Smooth muscle cell (in vitro differentiated cells): ENCODE results near the gene PAX1. TPM values are rescaled to one million over a fixed set of nuclear protein-coding genes. Genes with fewer than 3 reads are reported as not detected.

Source experiments
- DNase-seq: peaks from one replicate; lab custom pipeline; 2025; ENCODE audit not compliant: unreplicated experiment; lab: John Stamatoyannopoulos, UW
- H2AFZ ChIP-seq: fragments of 200-600 bp; sonication (generic); 2 replicates; pipeline ENCODE4 v1.6.0; 2016; ENCODE audit warnings: antibody characterized with exemption, low read depth, mild to moderate bottlenecking
- H3F3A ChIP-seq: fragments of 200-600 bp; sonication (generic); 2 replicates; pipeline ENCODE4 v1.6.0; 2017; ENCODE audit warnings: antibody characterized with exemption, low read depth
- H3K27ac ChIP-seq: fragments of 200-600 bp; sonication (generic); 2 replicates; pipeline ENCODE4 v1.5.1; 2016; ENCODE audit warnings: low read depth, mild to moderate bottlenecking
- H3K27me3 ChIP-seq: fragments of 200-600 bp; sonication (generic); 2 replicates; pipeline ENCODE4 v1.6.1; 2016; ENCODE audit warnings: low read depth, mild to moderate bottlenecking
- H3K36me3 ChIP-seq: fragments of 200-600 bp; sonication (generic); 2 replicates; pipeline ENCODE4 v1.5.1; 2016; ENCODE audit warnings: low read depth
- H3K4me1 ChIP-seq: fragments of 200-600 bp; sonication (generic); 2 replicates; pipeline ENCODE4 v1.5.1; 2016; ENCODE audit warnings: low read depth
- H3K4me2 ChIP-seq: fragments of 200-600 bp; sonication (generic); 2 replicates; pipeline ENCODE4 v1.6.0; 2016; ENCODE audit warnings: mild to moderate bottlenecking
- H3K4me3 ChIP-seq: fragments of 200-600 bp; sonication (generic); 2 replicates; pipeline ENCODE4 v1.5.1; 2016; ENCODE audit warnings: mild to moderate bottlenecking
- H3K79me2 ChIP-seq: fragments of 200-600 bp; sonication (generic); 2 replicates; pipeline ENCODE4 v1.6.0; 2016; ENCODE audit warnings: low read depth, mild to moderate bottlenecking
- H3K9ac ChIP-seq: fragments of 200-600 bp; sonication (generic); 2 replicates; pipeline ENCODE4 v1.6.0; 2016; ENCODE audit warnings: low read depth
- H3K9me3 ChIP-seq: fragments of 200-600 bp; sonication (generic); replicated peaks from 2 replicates; pipeline ENCODE4 v1.5.1; 2016; ENCODE audit warnings: low read depth
- H4K20me1 ChIP-seq: fragments of 200-600 bp; sonication (generic); 2 replicates; pipeline ENCODE4 v1.6.0; 2016; ENCODE audit warnings: low read depth
- CTCF ChIP-seq: fragments of 200-600 bp; sonication (generic); IDR thresholded peaks from 2 replicates; pipeline ENCODE4 v1.5.1; 2017; ENCODE audit warnings: borderline replicate concordance, mild to moderate bottlenecking, antibody characterized with exemption; ENCODE audit not compliant: insufficient read depth, poor library complexity, severe bottlenecking
- WGBS: methylation state at CpG from one replicate; pipeline ENCODE4 v1.1.7; 2016; ENCODE audit warnings: low lambda C conversion rate; 5-methylcytosine and 5-hydroxymethylcytosine counted together
- polyA plus RNA-seq: library from polyadenylated mRNA; unstranded; fragments of >200 nt; fragmentation: Nextera tagmentation; extraction: Ambion mirVana; gene quantifications from 2 replicates; pipeline ENCODE4 v1.2.1, GENCODE V29; 2016
- total RNA-seq: library from RNA; depleted of rRNA; stranded (reverse); fragments of >200 nt; gene quantifications from 2 replicates; pipeline ENCODE4 v1.2.3, GENCODE V29; 2014

Gene PAX1
- total and polyA plus RNA-seq, 2 experiments from 2014 or later: not detected

- no peaks in the 10 kb centered on the region for H3K36me3 ChIP-seq
- no peaks in the 10 kb centered on the region for H3K9me3 ChIP-seq
- H4K20me1 ChIP-seq: no peaks in the 10 kb centered on the region
- no peak for DNase-seq
- H3F3A ChIP-seq: no peaks in the 10 kb centered on the region
- H3K4me1 ChIP-seq: peaks cover 3% of the 10 kb centered on the region
- no peak overlapping the region for H3K27ac ChIP-seq
- H3K79me2 ChIP-seq: no peaks in the 10 kb centered on the region
- TF ChIP-seq CTCF: no peak
- no peak overlapping the region for H3K4me2 ChIP-seq
- H3K27me3 ChIP-seq: peaks cover 96% of the 10 kb centered on the region
- 28% methylated on average over 9 of the region's 9 CpGs for WGBS
- H2AFZ ChIP-seq: no peak overlapping the region
- no peak overlapping the region for H3K4me3 ChIP-seq
- no peak overlapping the region for H3K9ac ChIP-seq
Measured at GRCh38 chr20:21698494-21699215, 6.8 kb upstream of the PAX1 start.

GRCh38 chr20:21699216-21699508 is 6.3 kb upstream of the PAX1 start:
- no peak overlapping the region for H2AFZ ChIP-seq
- no peak overlapping the region for H3K4me3 ChIP-seq
- no peaks in the 10 kb centered on the region for H4K20me1 ChIP-seq
- no peaks in the 10 kb centered on the region for H3K9me3 ChIP-seq
- H3K27me3 ChIP-seq: peaks cover 96% of the 10 kb centered on the region
- peaks cover 3% of the 10 kb centered on the region for H3K4me1 ChIP-seq
- no peak overlapping the region for H3K9ac ChIP-seq
- TF ChIP-seq CTCF: no peak
- no peaks in the 10 kb centered on the region for H3K36me3 ChIP-seq
- WGBS: 60% methylated on average over 8 of the region's 8 CpGs
- H3F3A ChIP-seq: no peaks in the 10 kb centered on the region
- no peaks in the 10 kb centered on the region for H3K79me2 ChIP-seq
- no peak overlapping the region for H3K27ac ChIP-seq
- no peak for DNase-seq
- no peak overlapping the region for H3K4me2 ChIP-seq

- DNase-seq: no peak
- WGBS: 5% methylated on average over 33 of the region's 33 CpGs
- Histone ChIP-seq H3K4me1 (peaks cover 3% of the 10 kb centered on the region), H3K27ac (no peak overlapping the region), H2AFZ (no peak overlapping the region), H3K79me2 (no peaks in the 10 kb centered on the region), H3K4me3 (no peak overlapping the region), H3F3A (no peaks in the 10 kb centered on the region), H3K36me3 (no peaks in the 10 kb centered on the region), H3K4me2 (no peak overlapping the region), H3K27me3 (peaks cover 100% of the 10 kb centered on the region), H3K9me3 (no peaks in the 10 kb centered on the region), H4K20me1 (no peaks in the 10 kb centered on the region), H3K9ac (no peak overlapping the region)
- TF ChIP-seq CTCF: no peak
Measured at GRCh38 chr20:21701171-21701876, 4.1 kb upstream of the PAX1 start.
